Kidney capillary endothelial cell (primary cell): ENCODE data around the gene OSBPL7.

Experiments used
- DNase-seq: peaks from one replicate; pipeline ENCODE4 v3.0.0-alpha.2; 2018; ENCODE audit warnings: low spot score

The OSBPL7 gene

DNA sequence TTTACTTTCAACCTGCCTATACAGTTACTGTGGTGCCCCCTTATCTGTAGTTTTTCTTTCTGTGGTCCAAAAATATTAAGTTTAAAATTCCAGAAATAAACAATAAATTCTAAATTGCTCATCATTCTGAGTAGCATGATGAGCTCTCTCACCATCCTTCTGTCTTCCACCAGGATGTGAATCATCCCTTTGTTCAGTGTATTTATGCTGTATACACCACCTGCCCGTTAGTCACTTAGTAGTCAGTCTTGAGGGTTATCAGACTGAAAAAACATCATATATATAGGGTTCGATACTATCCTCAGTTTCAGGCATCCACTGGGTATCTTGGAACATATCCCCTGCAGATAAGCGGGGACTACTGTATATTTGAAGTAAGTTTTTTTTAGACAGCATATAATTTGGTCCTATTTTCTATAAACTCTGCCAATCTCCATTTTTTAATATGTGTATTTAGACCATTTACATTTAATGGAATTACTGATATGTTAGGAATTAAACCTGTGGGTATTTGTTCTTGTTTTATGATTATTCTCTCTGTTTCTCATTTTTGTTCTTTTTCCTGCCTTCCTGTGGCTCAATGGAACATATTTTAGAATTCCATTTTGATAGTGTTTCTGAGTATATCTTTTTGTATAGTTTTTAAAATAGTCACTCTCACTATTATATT is 57.5 kb downstream of the OSBPL7 start:
- no peak for DNase-seq

DNA sequence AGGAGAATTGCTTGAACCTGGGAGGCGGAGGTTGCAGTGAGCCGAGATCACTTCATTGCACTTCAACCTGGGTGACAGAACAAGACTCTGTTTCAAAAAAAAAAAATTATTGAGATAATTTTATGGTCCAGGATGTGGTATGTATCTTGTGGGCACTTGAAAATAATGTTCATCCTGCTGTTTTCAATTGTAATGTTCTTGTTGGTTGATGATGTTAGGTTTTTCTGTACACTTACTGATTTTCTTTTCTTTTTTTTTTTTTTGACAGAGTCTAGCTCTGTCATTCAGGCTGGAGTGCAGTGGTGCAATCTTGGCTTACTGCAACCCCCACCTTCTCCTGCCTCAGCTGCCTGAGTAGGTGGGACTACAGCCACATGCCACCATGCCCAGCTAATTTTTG is 58.9 kb downstream of the OSBPL7 start:
- no peak for DNase-seq

DNA sequence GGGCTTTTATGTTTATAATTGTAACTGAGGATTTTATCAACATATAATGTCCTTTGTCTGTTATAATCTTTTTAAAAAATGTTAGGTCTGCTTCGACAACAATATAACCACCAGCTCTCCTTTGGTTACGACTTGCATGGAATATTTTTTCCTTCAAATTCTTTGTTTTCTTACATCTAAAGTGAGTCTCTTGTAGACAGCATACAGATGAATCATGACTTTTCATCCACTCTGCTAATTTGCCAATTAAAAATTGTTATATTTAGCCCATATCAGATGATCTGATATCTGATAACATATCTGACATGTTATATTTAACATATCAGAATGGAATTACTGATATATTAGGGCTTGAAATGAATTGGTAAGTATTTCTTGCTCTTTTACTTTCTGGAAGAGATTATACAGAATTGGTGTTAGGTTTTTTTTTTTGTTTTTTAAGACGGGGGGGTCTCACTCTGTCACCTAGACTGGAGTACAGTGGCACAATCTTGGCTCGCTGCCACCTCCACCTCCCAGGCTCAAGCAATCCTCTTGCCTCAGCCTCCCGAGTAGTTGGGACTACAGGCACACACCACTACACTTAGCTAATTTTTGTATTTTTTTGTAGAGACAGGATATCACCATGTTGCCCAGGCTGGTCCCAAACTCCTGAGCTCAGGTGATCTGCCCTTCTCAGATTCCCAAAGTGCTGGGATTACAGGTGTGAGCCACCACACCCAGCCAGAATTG is 61.0 kb downstream of the OSBPL7 start:
- DNase-seq, result no peak

DNA sequence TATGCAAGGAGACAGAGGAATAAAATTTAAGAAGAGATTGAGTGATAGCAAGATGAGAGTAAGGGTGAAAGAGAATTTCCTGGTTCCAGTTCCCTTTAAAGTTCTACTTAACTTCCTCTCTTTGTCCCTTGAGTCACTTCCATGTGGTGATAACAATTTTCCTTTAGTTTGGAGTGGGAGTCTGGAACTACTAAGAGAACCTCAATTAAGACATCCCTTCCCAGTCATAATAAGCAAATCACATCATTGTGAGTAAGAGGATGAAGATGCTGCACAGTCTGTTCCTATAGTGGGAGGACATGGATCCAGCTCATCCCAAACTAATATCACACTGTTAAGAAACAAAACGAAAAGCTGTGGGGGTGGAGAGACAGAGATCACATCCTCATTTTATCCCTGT is 64.2 kb downstream of the OSBPL7 start:
- no peak for DNase-seq
